K562 (cell line): ENCODE measurements around the gene MINDY4. TPM values are rescaled to one million over a fixed set of nuclear protein-coding genes. Genes with fewer than 3 reads are reported as not detected.

Experiments used
- ATAC-seq: fragments of 200-7000 bp; cut with Tn5 transposase; 3 replicates; pipeline ENCODE4 v1.9.1; 2020; ENCODE audit warnings: moderate library complexity
- BruUV-seq: library from RNA; stranded (reverse); fragments of 400-500 nt; replicated peaks from 2 replicates; lab custom pipeline; 2021; lab: Mats Ljungman, UMichigan
- CTCF ChIA-PET: fragments of 300-600 bp; formaldehyde crosslinking; extraction: SDS; loops from one replicate; lab custom pipeline; 2021; ENCODE audit warnings: low intra/inter-chr PET ratio; lab: Yijun Ruan, JAX
- POLR2A ChIA-PET: fragments of 300-600, 350-650 bp; sonication (Branson Sonifier 250); formaldehyde crosslinking; extraction: SDS; loops from one replicate; lab custom pipeline; 2021; ENCODE audit warnings: antibody characterized with exemption, inconsistent platforms; lab: Yijun Ruan, JAX
- DNase-seq, 4 experiments: peaks; one replicate each; pipeline versions ENCODE4 v3.0.0 to v3.0.0-alpha.2; 2011 to 2018; ENCODE audit warnings: low spot score in 3 of 4, mixed read lengths in 3 of 4; ENCODE audit errors: extremely low read depth in 1 of 4
- FAIRE-seq: peaks from 2 replicates; lab custom pipeline; 2011; peaks lifted over from hg19 to GRCh38; lab: Jason Lieb, UNC
- H2AFZ ChIP-seq: 2 replicates; pipeline ENCODE4 v1.6.0; 2011; ENCODE audit warnings: low read depth, low read length, control low read depth, inconsistent platforms
- H3K27ac ChIP-seq: fragments of 200-600 bp; 3 replicates; pipeline ENCODE4 v1.8.0; 2011; ENCODE audit warnings: low read depth, mild to moderate bottlenecking, control low read depth, inconsistent platforms, low read length, moderate library complexity, mixed read lengths; ENCODE audit errors: extremely low read depth
- H3K27me3 ChIP-seq, 2 experiments: fragments of 300-600 bp in 1 of 2; 2 replicates in 1 of 2; 3 replicates in 1 of 2; pipeline versions ENCODE4 v1.6.0 to v1.8.0; 2011; ENCODE audit warnings: inconsistent platforms in 2 of 2, low read length in 2 of 2, mild to moderate bottlenecking in 1 of 2, mixed read lengths in 1 of 2, moderate library complexity in 1 of 2; ENCODE audit not compliant: control insufficient read depth in 2 of 2, insufficient read depth in 2 of 2
- H3K36me3 ChIP-seq: fragments of 300-600 bp; 3 replicates; pipeline ENCODE4 v1.8.0; 2011; ENCODE audit warnings: mild to moderate bottlenecking, low read length, inconsistent platforms; ENCODE audit not compliant: control insufficient read depth, insufficient read depth
- H3K4me1 ChIP-seq, 2 experiments: fragments of 200-600 bp in 1 of 2; replicated peaks in 1 of 2; 2 replicates in 1 of 2; 3 replicates in 1 of 2; pipeline versions ENCODE4 v1.5.1 to v1.8.0; 2011; ENCODE audit warnings: inconsistent platforms in 2 of 2, low read length in 2 of 2, mild to moderate bottlenecking in 1 of 2, mixed read lengths in 1 of 2, moderate library complexity in 1 of 2; ENCODE audit not compliant: control insufficient read depth in 2 of 2, insufficient read depth in 2 of 2
- H3K4me2 ChIP-seq: 2 replicates; pipeline ENCODE4 v1.6.1; 2011; ENCODE audit warnings: low read length, control low read depth, inconsistent platforms, mixed read lengths; ENCODE audit not compliant: insufficient read depth
- H3K4me3 ChIP-seq: fragments of 200-600 bp; sonication (generic), shearing (Covaris generic); 2 replicates; pipeline ENCODE4 v1.5.1; 2016; ENCODE audit warnings: control low read depth, inconsistent platforms
- H3K79me2 ChIP-seq: fragments of 200-600 bp; 3 replicates; pipeline ENCODE4 v1.8.0; 2011; ENCODE audit warnings: low read length, inconsistent platforms; ENCODE audit not compliant: control insufficient read depth, insufficient read depth
- H3K9ac ChIP-seq, 2 experiments: 2 replicates each; pipeline versions ENCODE4 v1.6.0 to v1.6.1; 2011; ENCODE audit warnings: low read depth in 2 of 2, low read length in 2 of 2, control low read depth in 1 of 2, inconsistent platforms in 1 of 2, mild to moderate bottlenecking in 1 of 2, mixed read lengths in 1 of 2; ENCODE audit not compliant: insufficient read depth in 1 of 2
- H3K9me1 ChIP-seq: one replicate; pipeline ENCODE4 v1.6.0; 2011; ENCODE audit warnings: inconsistent platforms, mild to moderate bottlenecking, low read length, moderate library complexity; ENCODE audit not compliant: control insufficient read depth, insufficient read depth
- H3K9me3 ChIP-seq: replicated peaks from 2 replicates; pipeline ENCODE4 v1.5.1; 2011; ENCODE audit warnings: low read depth, low read length, inconsistent platforms; ENCODE audit not compliant: control insufficient read depth, insufficient read depth
- H4K20me1 ChIP-seq: replicated peaks from 2 replicates; pipeline ENCODE4 v1.6.1; 2011; ENCODE audit warnings: low read length, inconsistent platforms, mixed read lengths; ENCODE audit not compliant: control insufficient read depth, insufficient read depth
- BCOR ChIP-seq: fragments of 450-650 bp; IDR thresholded peaks from 2 replicates; pipeline ENCODE4 v1.6.1; 2016
- CEBPB ChIP-seq: fragments of 450-650 bp; IDR thresholded peaks from 2 replicates; pipeline ENCODE4 v1.6.1; 2016; ENCODE audit warnings: missing genetic modification characterization, missing compliant biosample characterization
- E2F1 ChIP-seq: sonication (generic); formaldehyde crosslinking; IDR thresholded peaks from 2 replicates; pipeline ENCODE4 v1.8.1; 2023; ENCODE audit warnings: mild to moderate bottlenecking, missing genetic modification reagents, moderate library complexity
- PTBP1 ChIP-seq: fragments of 200-400 bp; formaldehyde crosslinking; IDR thresholded peaks from 2 replicates; pipeline ENCODE4 v1.6.1; 2017; ENCODE audit warnings: low read depth, low read length
- RBM25 ChIP-seq: fragments of 200-400 bp; formaldehyde crosslinking; IDR thresholded peaks from 2 replicates; pipeline ENCODE4 v1.6.1; 2018; ENCODE audit warnings: low read length, low read depth, moderate library complexity; ENCODE audit not compliant: severe bottlenecking
- TARDBP ChIP-seq: fragments of 450-650 bp; IDR thresholded peaks from 2 replicates; pipeline ENCODE4 v1.6.1; 2016
- TCFL5 ChIP-seq: fragments of 250-450 bp; sonication (Bioruptor Pico); conservative IDR thresholded peaks from 2 replicates; pipeline ENCODE4 v1.6.1; 2021; ENCODE audit warnings: mild to moderate bottlenecking, moderate library complexity, matching md5 sums
- ZFP1 ChIP-seq: fragments of 450-650 bp; formaldehyde crosslinking; IDR thresholded peaks from 2 replicates; pipeline ENCODE4 v1.4.0; 2020; ENCODE audit warnings: mild to moderate bottlenecking, mixed read lengths
- ZFP36 ChIP-seq: fragments of 150-350 bp; IDR thresholded peaks from 2 replicates; pipeline ENCODE4 v1.6.1; 2018; ENCODE audit warnings: low read length, low read depth; ENCODE audit not compliant: partially characterized antibody
- WGBS: fragments of 100-300 bp; shearing (Covaris generic); methylation state at CpG from one replicate; pipeline ENCODE4 v1.1.6; 2016; ENCODE audit warnings: low coverage, mixed read lengths; ENCODE audit not compliant: insufficient coverage; ENCODE audit errors: missing lambda C conversion rate; 5-methylcytosine and 5-hydroxymethylcytosine counted together
- in situ Hi-C: fragments of 300-500 bp; cut with MboI; formaldehyde crosslinking; loops from 4 replicates; pipeline ENCODE4 v1.15.0; 2018; ENCODE audit warnings: inconsistent platforms, mixed read lengths
- intact Hi-C: fragments of 100-400 bp; cut with micrococcal nuclease; formaldehyde crosslinking; loops from 2 replicates; pipeline ENCODE4 v1.14.2; 2022
- polyA plus RNA-seq, 8 experiments: library from polyadenylated mRNA; depleted of rRNA in 4 of 8; stranded (reverse) in 5 of 8; unstranded in 3 of 8; fragments of >200 nt; fragmentation: Nextera tagmentation in 2 of 8; fragmentation: Illumina TruSeq in 1 of 8; extraction: Ambion mirVana in 2 of 8; extraction: Trizol in 1 of 8; gene quantifications; 2 replicates each; pipeline versions ENCODE4 v1.2.1 to v1.2.3, GENCODE V29; 2011 to 2014; ENCODE audit warnings: inconsistent platforms in 1 of 8, missing spikeins in 1 of 8
- total RNA-seq, 7 experiments: library from RNA; depleted of rRNA in 6 of 7; stranded (reverse); fragments of >200 nt in 6 of 7; fragmentation: Illumina TruSeq in 2 of 7; extraction: Trizol in 2 of 7; gene quantifications; 2 replicates each; pipeline versions ENCODE4 v1.2.1 to v1.2.3, GENCODE V29; 2011 to 2021; ENCODE audit warnings: low replicate concordance in 1 of 7

MINDY4 gene
- total and polyA plus RNA-seq, 9 of the 15 experiments (the other 6 are each of a cell fraction or from before 2014, with no cell fraction given) = 2.1 to 16.7 (median 11.0) TPM

- TF ChIP-seq CEBPB (tag) (0 out of 2 replicates have a peak, but pooled peaks have one; percentile 29), E2F1 (CRISPR knock-in tag) (no peak), ZFP36 (peak; percentile 45)
These were observed 41.1 kb upstream of the MINDY4 start (continued) for GRCh38 chr7:30730097-30730496.

DNA sequence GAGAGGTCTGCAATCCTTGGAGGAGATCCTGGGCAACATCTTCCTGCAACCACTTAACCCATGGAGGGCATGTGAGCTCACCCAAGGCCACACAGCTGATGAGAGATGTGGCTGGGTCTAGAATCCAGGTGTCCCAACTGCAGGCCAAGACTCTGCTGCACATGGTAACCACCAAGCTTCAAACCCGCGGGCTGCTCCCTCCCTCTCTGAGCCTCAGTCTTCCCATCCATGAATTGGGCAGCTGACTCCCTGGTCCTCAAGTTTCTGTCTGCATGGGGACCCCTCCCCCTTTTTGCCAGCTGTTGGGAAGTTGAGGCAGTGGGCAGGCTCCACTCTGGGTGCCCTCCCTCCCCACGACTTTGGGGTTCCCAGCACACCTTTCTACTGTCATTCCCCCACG, 40.2 kb upstream of the MINDY4 start:
- Histone ChIP-seq H3K4me3 (no peak overlapping the region), H3K36me3 (no peaks in the 10 kb centered on the region), H4K20me1 (no peaks in the 10 kb centered on the region), H2AFZ (no peak overlapping the region), H3K4me1 (peaks cover 4 to 5% of the 10 kb centered on the region in 2 experiments; a peak in 3 of 5 replicates), H3K79me2 (no peaks in the 10 kb centered on the region), H3K9me1 (no peaks in the 10 kb centered on the region)
- intact Hi-C loops = loop anchor here (10.0 kb wide), 1 partner anchor 456 kb away; no protein-coding TSS in a partner anchor
- 0% methylated on average over 3 of the region's 4 CpGs for WGBS
- ATAC-seq (no peak), FAIRE-seq (no peak), DNase-seq (no peak)
- CTCF ChIA-PET = no interaction called here
- in situ Hi-C loops = loop anchor here (10.0 kb wide), 1 partner anchor 566 kb away; no protein-coding TSS in a partner anchor
- no peak for TF ChIP-seq TCFL5
- no peak for TF ChIP-seq TARDBP
- TF ChIP-seq PTBP1 = 0 out of 2 replicates have a peak, but pooled peaks have one; percentile 33
- peak; percentile 86 for TF ChIP-seq RBM25
- TF ChIP-seq ZFP1 (CRISPR knock-in tag) = no peak
- peak; percentile 62 for TF ChIP-seq BCOR
- TF ChIP-seq, all 486 proteins: peak for 3
- no TSS peak for BruUV-seq
- POLR2A ChIA-PET = interaction anchor here (1.3 to 1.4 kb wide), 2 partner anchors 11 to 21 kb away, joined by 3 to 5 read pairs; no protein-coding TSS in a partner anchor
- Histone ChIP-seq H3K9ac (0 out of 4 replicates have a peak overlapping the region, but pooled peaks of 1 of the 2 experiments have one; percentile 29), H3K27ac (no peak overlapping the region), H3K4me2 (no peak overlapping the region), H3K27me3 (peaks cover 53 to 71% of the 10 kb centered on the region in 2 experiments), H3K9me3 (no peaks in the 10 kb centered on the region)
